Dendritic cell treated with granulocyte-macrophage colony-stimulating factor and Interleukin-4, amounts not matched to agents 40 ng/mL and 50 ng/mL, for 4 days (primary cell): ENCODE data around the gene CXCL5.
"Not testable (repeated sequence)": the region's sequence is repeated elsewhere in the genome, so short reads cannot be mapped to it uniquely, and the experiment has no call there.

Experiments
- H3K27ac Mint-ChIP-seq: one replicate; pipeline ENCODE4 v1.8.0; 2022; ENCODE audit warnings: mild to moderate bottlenecking, mixed read lengths
- H3K27me3 Mint-ChIP-seq: one replicate; pipeline ENCODE4 v1.8.0; 2022; ENCODE audit warnings: mild to moderate bottlenecking, mixed read lengths
- H3K36me3 Mint-ChIP-seq: one replicate; pipeline ENCODE4 v1.8.0; 2022; ENCODE audit warnings: low read depth, mixed read lengths
- H3K4me1 Mint-ChIP-seq: one replicate; pipeline ENCODE4 v1.8.0; 2022; ENCODE audit warnings: low read depth, mixed read lengths
- H3K4me3 Mint-ChIP-seq: one replicate; pipeline ENCODE4 v1.8.0; 2022; ENCODE audit warnings: mild to moderate bottlenecking, moderate library complexity, mixed read lengths
- H3K9me3 Mint-ChIP-seq: one replicate; pipeline ENCODE4 v1.8.0; 2022; ENCODE audit warnings: mixed read lengths
- intact Hi-C: fragments of 100-400 bp; cut with micrococcal nuclease; formaldehyde crosslinking; loops from one replicate; pipeline ENCODE4 v1.15.0; 2022

Gene CXCL5

GRCh38 chr4:73976716-73977115, 21.8 kb downstream of the CXCL5 start:
- H3K27me3 Mint-ChIP-seq = peaks cover 9% of the 10 kb centered on the region
- no peaks in the 10 kb centered on the region for H3K4me1 Mint-ChIP-seq
- intact Hi-C loops = no loop called here
- no peak overlapping the region for H3K4me3 Mint-ChIP-seq
- no peak overlapping the region for H3K27ac Mint-ChIP-seq
- no peaks in the 10 kb centered on the region for H3K36me3 Mint-ChIP-seq
- peaks cover 23% of the 10 kb centered on the region for H3K9me3 Mint-ChIP-seq

- Mint-ChIP-seq H3K27ac (no peak overlapping the region), H3K4me3 (no peak overlapping the region), H3K9me3 (peaks cover 28% of the 10 kb centered on the region), H3K4me1 (no peaks in the 10 kb centered on the region), H3K36me3 (no peaks in the 10 kb centered on the region), H3K27me3 (peaks cover 4% of the 10 kb centered on the region)
- intact Hi-C loops = no loop called here
These were observed 22.3 kb downstream of the CXCL5 start for GRCh38 chr4:73976217-73976616.

- no peak overlapping the region for H3K4me3 Mint-ChIP-seq
- H3K36me3 Mint-ChIP-seq = no peaks in the 10 kb centered on the region
- no peak overlapping the region for H3K27ac Mint-ChIP-seq
- H3K9me3 Mint-ChIP-seq = peaks cover 47% of the 10 kb centered on the region
- no peaks in the 10 kb centered on the region for H3K4me1 Mint-ChIP-seq
- intact Hi-C loops = no loop called here
- no peaks in the 10 kb centered on the region for H3K27me3 Mint-ChIP-seq
These were observed 24.1 kb downstream of the CXCL5 start for GRCh38 chr4:73974352-73974751.

- H3K36me3 Mint-ChIP-seq = no peaks in the 10 kb centered on the region
These were observed 27.5 kb downstream of the CXCL5 start for GRCh38 chr4:73970945-73971344.

GRCh38 chr4:73970011-73970410, 28.5 kb downstream of the CXCL5 start:
- H3K27me3 Mint-ChIP-seq = no peaks in the 10 kb centered on the region
- H3K9me3 Mint-ChIP-seq = peaks cover 51% of the 10 kb centered on the region
- no peaks in the 10 kb centered on the region for H3K36me3 Mint-ChIP-seq
- no peak overlapping the region for H3K27ac Mint-ChIP-seq
- no peaks in the 10 kb centered on the region for H3K4me1 Mint-ChIP-seq
- intact Hi-C loops = no loop called here
- no peak overlapping the region for H3K4me3 Mint-ChIP-seq

More at GRCh38 chr4:73970945-73971344, 27.5 kb downstream of the CXCL5 start:
- Mint-ChIP-seq H3K27me3 (no peaks in the 10 kb centered on the region), H3K4me1 (no peaks in the 10 kb centered on the region), H3K9me3 (peaks cover 51% of the 10 kb centered on the region), H3K4me3 (no peak overlapping the region), H3K27ac (no peak overlapping the region)
- intact Hi-C loops = no loop called here

GRCh38 chr4:73967866-73968265, 30.6 kb downstream of the CXCL5 start:
- no peak overlapping the region for H3K27ac Mint-ChIP-seq
- H3K4me3 Mint-ChIP-seq = no peak overlapping the region
- H3K27me3 Mint-ChIP-seq = no peaks in the 10 kb centered on the region
- intact Hi-C loops = no loop called here
- H3K36me3 Mint-ChIP-seq = no peaks in the 10 kb centered on the region
- peaks cover 36% of the 10 kb centered on the region for H3K9me3 Mint-ChIP-seq
- no peaks in the 10 kb centered on the region for H3K4me1 Mint-ChIP-seq

- Mint-ChIP-seq H3K27me3 (no peaks in the 10 kb centered on the region), H3K9me3 (peaks cover 30% of the 10 kb centered on the region), H3K4me3 (no peak overlapping the region), H3K36me3 (no peaks in the 10 kb centered on the region), H3K4me1 (no peaks in the 10 kb centered on the region), H3K27ac (no peak overlapping the region)
- intact Hi-C loops = no loop called here
These were observed 33.4 kb downstream of the CXCL5 start for GRCh38 chr4:73964862-73965611.

GRCh38 chr4:73962724-73963123, 35.8 kb downstream of the CXCL5 start:
- intact Hi-C loops = no loop called here
- Mint-ChIP-seq H3K4me1 (no peaks in the 10 kb centered on the region), H3K9me3 (peaks cover 20% of the 10 kb centered on the region), H3K27me3 (no peaks in the 10 kb centered on the region), H3K36me3 (no peaks in the 10 kb centered on the region), H3K4me3 (no peak overlapping the region), H3K27ac (no peak overlapping the region)

GRCh38 chr4:73959041-73959440, 39.4 kb downstream of the CXCL5 start:
- H3K36me3 Mint-ChIP-seq, H3K4me3 Mint-ChIP-seq, H3K27ac Mint-ChIP-seq, H3K4me1 Mint-ChIP-seq, H3K27me3 Mint-ChIP-seq, intact Hi-C loops: not testable (repeated sequence)
- H3K9me3 Mint-ChIP-seq = peaks cover 30% of the 10 kb centered on the region

GRCh38 chr4:73952352-73952751, 46.1 kb downstream of the CXCL5 start:
- no peaks in the 10 kb centered on the region for H3K36me3 Mint-ChIP-seq
- intact Hi-C loops = no loop called here
- H3K4me1 Mint-ChIP-seq = no peaks in the 10 kb centered on the region
- H3K4me3 Mint-ChIP-seq = no peak overlapping the region
- H3K27me3 Mint-ChIP-seq = peaks cover 5% of the 10 kb centered on the region
- H3K27ac Mint-ChIP-seq = no peak overlapping the region
- H3K9me3 Mint-ChIP-seq = peaks cover 9% of the 10 kb centered on the region

- intact Hi-C loops, H3K4me3 Mint-ChIP-seq, H3K4me1 Mint-ChIP-seq, H3K9me3 Mint-ChIP-seq, H3K27ac Mint-ChIP-seq, H3K36me3 Mint-ChIP-seq: not testable (repeated sequence)
- peaks cover 14% of the 10 kb centered on the region for H3K27me3 Mint-ChIP-seq
These were observed 48.0 kb downstream of the CXCL5 start for GRCh38 chr4:73950376-73950920.

- H3K4me1 Mint-ChIP-seq = peaks cover 6% of the 10 kb centered on the region
- H3K27ac Mint-ChIP-seq = no peak overlapping the region
- H3K9me3 Mint-ChIP-seq = no peaks in the 10 kb centered on the region
- H3K4me3 Mint-ChIP-seq = no peak overlapping the region
- no peaks in the 10 kb centered on the region for H3K36me3 Mint-ChIP-seq
- peaks cover 26% of the 10 kb centered on the region for H3K27me3 Mint-ChIP-seq
- intact Hi-C loops = no loop called here
These were observed 49.3 kb downstream of the CXCL5 start for GRCh38 chr4:73948990-73949706.

- H3K27me3 Mint-ChIP-seq = peaks cover 35% of the 10 kb centered on the region
- no peak overlapping the region for H3K4me3 Mint-ChIP-seq
- H3K27ac Mint-ChIP-seq = no peak overlapping the region
- intact Hi-C loops = no loop called here
- peaks cover 11% of the 10 kb centered on the region for H3K4me1 Mint-ChIP-seq
- no peaks in the 10 kb centered on the region for H3K36me3 Mint-ChIP-seq
- no peaks in the 10 kb centered on the region for H3K9me3 Mint-ChIP-seq
These were observed 50.2 kb downstream of the CXCL5 start for GRCh38 chr4:73948291-73948690.

- no peaks in the 10 kb centered on the region for H3K9me3 Mint-ChIP-seq
- H3K4me3 Mint-ChIP-seq = no peak overlapping the region
- peaks cover 42% of the 10 kb centered on the region for H3K27me3 Mint-ChIP-seq
- intact Hi-C loops = no loop called here
- H3K4me1 Mint-ChIP-seq = peaks cover 11% of the 10 kb centered on the region
- no peaks in the 10 kb centered on the region for H3K36me3 Mint-ChIP-seq
- H3K27ac Mint-ChIP-seq = no peak overlapping the region
These were observed 51.1 kb downstream of the CXCL5 start for GRCh38 chr4:73947239-73947985.
